Activated T-helper 1 cell treated with Interleukin-2 at 50 U/mL for 16 hours (primary cell): ENCODE data around the gene MTRFR.
"Not testable (repeated sequence)": the region's sequence is repeated elsewhere in the genome, so short reads cannot be mapped to it uniquely, and the experiment has no call there.

ENCODE experiments used
- DNase-seq: peaks from one replicate; pipeline ENCODE4 v3.0.0-alpha.2; 2020; ENCODE audit warnings: low read depth

Gene MTRFR

GRCh38 chr12:123248996-123249741, 15.9 kb downstream of the MTRFR start:
- not testable (repeated sequence) for DNase-seq

DNA sequence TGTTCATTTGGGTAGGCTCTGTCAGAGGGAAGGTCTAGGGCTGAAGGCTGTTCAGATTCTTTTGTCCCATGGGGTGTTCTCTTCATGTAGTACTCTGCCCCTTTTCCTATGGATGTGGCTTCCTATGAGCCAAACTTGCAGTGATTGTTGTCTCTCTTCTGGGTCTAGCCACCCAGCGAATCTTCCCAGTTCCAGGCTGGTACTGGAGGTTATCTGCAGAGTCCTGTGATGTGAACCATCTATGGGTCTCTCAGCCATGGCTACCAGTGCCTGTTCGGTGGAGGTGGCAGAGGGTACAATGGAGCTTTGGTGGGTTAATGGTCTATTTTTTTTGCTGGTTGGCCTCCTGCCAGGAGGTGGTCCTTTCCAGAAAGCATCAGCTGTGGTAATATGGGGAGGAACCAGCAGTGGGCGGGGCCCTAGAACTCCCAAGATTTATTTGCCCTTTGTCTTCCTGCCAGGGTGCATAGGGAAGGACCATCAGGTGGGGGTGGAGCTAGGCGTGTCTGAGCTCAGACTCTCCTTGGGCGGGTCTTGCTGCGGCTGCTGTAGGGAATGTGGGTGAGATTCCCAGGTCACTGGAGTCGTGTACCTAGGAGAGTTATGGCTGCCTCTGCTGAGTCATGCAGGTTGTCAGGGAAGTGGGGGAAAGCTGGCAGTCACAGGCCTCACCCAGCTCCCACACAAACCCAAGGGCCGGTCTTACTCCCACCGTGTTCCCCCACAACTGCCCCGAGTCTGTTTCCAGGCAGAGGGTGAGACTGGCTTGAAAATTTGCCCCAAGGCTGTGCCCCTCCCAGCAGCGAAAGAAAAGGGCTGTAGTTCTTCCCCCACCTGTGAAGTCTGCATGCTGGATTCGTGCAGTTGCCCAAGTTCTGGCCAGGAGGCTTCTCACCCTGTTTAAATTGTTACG, 17.5 kb downstream of the MTRFR start:
- no peak for DNase-seq

DNA sequence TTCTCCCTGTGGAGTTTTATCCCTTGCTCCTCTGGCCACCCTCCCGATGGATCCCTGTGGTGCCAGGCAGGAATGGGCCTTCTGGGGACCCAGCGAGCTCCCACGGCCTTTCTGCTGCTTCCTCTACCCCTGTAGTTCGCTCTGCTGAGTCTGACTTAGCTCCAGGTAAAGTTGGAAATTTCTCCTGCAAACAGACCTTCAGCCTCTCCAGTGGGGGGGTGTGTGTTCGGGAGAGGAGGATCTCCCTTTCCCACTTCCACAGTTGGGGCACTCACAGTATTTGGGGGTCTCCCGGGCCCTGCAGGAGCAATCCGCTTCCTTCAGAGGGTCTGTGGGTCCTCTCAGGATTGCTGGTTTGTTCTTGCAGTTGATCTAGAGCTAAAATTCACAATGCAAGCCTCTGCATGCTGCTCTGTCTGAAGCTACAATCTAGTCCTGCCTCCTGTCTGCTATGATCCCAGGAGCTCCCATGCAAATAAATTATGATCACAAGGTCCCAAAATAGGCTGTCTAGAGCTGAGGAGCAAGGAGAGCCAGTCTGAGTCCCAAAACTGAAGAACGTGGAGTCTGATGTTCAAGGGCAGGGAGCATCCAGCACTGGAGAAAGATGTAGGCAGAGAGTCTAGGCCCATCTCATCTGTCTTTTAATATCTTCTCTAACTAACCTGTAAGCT, 18.3 kb downstream of the MTRFR start:
- DNase-seq = no peak

- not testable (repeated sequence) for DNase-seq
These were observed 19.1 kb downstream of the MTRFR start for GRCh38 chr12:123252365-123252764.

DNA sequence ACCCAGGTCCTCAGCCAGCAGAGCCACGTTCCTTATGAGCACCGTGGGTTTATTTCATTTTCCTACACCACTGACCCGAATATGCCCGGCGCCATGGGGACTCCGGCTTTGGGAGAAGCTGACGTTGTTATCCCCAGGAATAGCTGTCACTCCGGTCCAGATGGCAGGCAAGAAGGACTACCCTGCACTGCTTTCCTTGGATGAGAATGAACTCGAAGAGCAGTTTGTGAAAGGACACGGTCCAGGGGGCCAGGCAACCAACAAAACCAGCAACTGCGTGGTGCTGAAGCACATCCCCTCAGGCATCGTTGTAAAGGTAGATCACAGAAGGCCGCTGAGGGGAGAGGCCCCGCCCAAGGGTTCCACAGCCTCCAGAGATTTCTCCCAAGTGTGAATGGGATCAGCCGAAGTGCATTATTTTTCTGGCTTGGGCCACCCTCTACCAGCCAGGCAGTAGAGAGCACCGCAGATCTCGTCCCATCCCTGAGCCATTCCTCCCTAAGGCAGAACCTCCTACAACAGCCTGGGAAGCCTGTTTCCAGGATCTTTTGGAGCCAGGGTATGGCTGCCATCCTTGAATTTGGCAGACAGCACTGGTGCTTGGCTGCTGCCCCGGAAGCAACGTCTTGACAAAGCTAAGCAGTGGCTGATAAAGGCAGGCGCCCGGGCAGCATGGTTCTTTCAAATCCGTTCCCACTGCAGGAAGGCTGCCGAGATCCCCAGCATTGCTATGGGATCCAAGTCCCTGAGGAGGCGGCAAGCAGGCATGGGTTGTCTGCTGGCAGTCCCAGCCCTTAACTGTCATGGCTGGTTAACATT, 20.6 kb downstream of the MTRFR start:
- no peak for DNase-seq

DNA sequence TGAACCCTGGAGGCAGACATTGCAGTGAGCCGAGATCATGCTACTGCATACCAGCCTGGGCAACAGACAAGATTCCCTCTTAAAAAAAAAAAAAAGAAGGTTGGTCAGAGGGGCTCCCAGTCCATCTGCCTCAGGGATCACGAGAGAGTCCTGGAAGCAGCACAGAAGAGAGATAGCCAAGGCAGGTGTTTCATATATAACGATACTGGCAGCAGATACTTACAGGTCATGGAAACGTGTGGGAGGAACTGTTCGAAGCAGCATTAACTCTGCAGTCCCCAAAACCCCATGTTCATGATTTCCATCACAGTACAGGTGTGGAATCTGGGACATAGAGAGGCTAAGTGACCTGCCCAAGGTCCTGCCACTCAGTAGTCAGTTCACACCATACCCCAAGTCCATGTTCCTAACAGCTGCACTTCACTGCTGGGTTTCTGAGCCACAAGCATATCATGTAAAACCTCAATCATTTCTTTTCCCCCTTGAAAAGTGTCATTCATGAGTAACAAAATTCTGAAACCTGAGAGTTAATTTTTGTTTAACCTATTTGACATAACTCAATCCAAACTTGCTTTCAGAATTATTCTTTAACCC, 21.7 kb downstream of the MTRFR start:
- no peak for DNase-seq

GRCh38 chr12:123258593-123258992, 25.4 kb downstream of the MTRFR start:
- DNase-seq = no peak

- no peak for DNase-seq
These were observed 26.8 kb downstream of the MTRFR start for GRCh38 chr12:123260081-123260480.

- no peak for DNase-seq
These were observed 28.0 kb downstream of the MTRFR start for GRCh38 chr12:123261196-123261595.

DNA sequence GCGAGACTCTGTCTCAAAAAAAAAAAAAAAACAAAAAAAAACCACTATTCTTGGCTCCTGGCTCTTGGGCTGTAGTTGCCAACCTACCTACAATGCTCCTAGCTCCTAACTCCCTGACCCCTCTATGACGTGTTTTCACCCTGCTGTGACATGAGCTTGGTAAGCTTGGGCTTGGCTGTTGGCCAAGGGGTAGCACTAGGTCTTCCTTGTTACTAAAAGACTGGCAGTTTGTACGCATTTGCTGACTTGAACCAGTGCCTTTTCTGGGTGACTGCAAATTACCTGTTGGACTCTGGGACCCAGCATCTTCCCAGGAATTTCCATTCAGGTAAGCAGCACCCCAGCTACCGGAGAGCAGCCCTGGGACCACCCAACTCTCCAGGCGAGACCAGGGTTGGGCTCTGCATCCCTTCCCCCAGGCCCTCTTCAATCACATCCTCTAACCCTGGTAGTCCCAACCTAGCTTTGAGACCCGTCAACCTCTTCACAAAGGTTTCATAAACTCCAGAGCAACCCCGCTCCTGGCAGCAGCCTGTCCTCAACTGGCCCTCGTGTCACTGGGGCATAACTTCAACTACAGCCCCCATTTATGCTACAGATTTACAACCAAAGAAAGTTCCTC, 30.1 kb downstream of the MTRFR start:
- no peak for DNase-seq

GRCh38 chr12:123264642-123265041, 31.4 kb downstream of the MTRFR start:
- no peak for DNase-seq

DNA sequence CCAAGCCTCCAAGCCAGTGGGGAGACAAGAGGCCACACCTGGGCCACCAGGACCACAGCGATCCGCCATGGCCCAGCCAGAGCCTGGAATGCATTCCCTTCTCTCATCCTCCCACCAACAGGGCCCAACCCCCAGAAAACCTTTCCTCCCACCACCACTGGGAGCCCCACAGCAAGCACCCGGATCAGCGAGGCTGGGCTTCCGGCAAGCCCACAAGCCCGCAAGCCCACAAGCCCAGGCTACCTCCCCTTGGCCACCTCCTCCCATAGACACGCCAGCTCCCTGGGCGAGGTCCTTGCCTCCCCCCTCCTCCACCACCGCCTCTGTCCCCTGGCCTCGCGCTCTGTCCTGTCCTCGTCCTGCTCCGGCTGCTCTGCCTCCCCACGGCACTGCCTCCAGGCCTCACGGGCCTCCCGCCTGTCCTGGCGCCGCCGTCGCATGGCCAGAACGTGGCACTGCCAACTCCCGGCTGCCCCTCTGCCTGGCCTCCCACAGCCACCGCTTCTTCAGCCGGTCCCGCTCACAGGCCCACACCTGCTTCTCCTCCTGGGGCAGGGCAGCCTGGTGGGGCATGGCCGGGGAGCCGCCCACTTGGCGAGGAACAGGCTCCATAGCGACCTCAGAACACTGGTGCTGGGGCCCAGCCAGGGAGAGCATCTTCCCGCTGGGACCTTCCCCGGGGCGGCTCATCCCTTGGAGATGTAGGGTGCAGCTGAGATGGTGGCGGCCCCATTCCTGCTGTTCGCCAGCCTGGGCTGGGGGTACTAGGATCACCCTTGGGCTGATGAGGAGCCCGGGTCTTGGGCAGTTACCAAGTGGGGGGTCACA, 32.8 kb downstream of the MTRFR start:
- no peak for DNase-seq

DNA sequence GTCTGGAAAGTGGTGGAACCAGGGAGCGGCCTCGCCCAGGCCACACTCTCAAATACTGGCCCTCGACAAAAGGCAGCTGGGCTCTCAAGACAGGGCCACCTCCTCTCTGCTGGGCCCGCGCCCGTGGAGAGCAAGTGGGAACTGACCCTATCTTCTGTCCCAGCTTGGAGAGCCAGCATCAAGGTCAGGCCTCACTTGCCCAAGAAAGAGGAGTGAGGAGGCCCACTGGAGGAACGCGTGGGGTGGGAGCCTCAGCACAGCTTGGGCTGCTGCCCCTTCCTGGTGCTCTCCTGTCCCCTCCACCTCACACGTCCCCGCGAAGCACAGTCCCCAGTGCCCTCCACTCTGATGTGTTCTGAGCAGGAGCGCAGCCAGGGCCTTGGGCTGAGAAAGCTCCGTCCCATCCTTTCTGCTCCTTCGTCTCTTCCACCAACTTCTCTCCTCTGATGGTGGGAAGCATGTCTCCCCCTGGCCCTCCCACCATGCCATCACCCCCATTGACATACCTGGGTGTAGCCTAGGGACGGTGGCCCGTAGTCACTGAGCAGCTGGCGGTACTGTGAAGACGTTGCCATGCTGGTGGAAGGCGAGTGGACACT, 33.5 kb downstream of the MTRFR start:
- DNase-seq = no peak

DNA sequence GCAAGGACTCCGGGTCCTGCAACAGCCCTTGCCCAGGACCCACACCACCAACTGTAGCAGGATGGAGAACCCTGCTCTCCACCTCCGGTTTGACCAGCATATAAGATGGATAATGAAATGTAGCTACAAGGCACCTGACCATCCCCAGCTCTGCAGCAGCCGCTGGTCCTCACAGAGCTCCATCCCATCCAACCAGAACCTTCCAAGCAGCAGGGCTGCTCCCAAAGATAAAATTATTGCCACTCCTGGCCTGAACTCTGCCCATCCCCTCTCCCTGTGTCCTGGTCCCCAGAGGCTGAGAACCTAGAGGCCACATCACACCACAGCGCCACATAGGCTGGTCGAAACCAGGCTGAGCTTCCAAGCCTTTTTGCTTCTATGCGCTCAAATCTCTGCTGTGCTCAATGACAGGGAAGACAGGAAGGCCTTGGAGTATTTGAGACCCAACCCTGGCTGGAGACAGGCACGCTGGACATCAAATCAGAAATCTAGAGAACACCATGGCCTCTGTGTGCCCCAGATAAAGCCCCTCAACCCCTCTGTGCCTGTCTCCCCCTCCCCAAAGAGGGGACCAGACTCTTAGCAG, 34.2 kb downstream of the MTRFR start:
- no peak for DNase-seq

- DNase-seq = no peak
These were observed 35.0 kb downstream of the MTRFR start for GRCh38 chr12:123267991-123268843.

GRCh38 chr12:123268850-123269249, 35.6 kb downstream of the MTRFR start:
- no peak for DNase-seq

GRCh38 chr12:123269395-123269892, 36.2 kb downstream of the MTRFR start:
- no peak for DNase-seq

DNA sequence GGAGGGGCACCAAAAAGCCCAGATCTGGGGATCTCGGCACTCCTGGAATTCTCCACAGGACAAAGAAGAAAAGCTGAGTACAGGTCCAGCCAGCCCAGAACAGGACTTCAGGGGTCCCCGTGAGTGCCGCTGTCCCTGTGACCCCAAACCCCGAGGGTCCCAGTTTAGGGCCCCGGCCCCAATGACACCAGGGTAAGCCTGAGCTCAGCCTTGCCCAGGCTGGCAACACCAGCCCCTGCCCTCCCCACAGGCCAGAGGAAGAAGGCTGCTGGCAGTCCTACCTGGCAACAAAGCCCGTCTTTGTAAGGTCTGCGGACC, 36.6 kb downstream of the MTRFR start:
- DNase-seq = no peak
